Gastroesophageal sphincter (tissue), 4 donors: Measurements from ENCODE around the gene SUPT3H. TPM values are rescaled to one million over a fixed set of nuclear protein-coding genes. Genes with fewer than 3 reads are reported as not detected.

Experiments
- ATAC-seq: fragments of 150-250 bp; one replicate; pipeline ENCODE4 v1.9.1; 2016; ENCODE audit warnings: mild to moderate bottlenecking, moderate library complexity
- H3K27ac ChIP-seq, 4 donors: fragments of 200-600 bp; sonication (generic) in 3 of 4; 1 replicate in 3 of 4; 2 replicates in 1 of 4; pipeline ENCODE4 v1.5.1; 2016 to 2019
- H3K27me3 ChIP-seq: fragments of 200-600 bp; sonication (generic); one replicate; pipeline ENCODE4 v1.5.1; 2019
- H3K36me3 ChIP-seq, 2 donors: fragments of 200-600 bp; sonication (generic); one replicate each; pipeline ENCODE4 v1.5.1; 2019; ENCODE audit warnings: control low read depth in 1 of 2
- H3K4me1 ChIP-seq, 3 donors: fragments of 200-600 bp; sonication (generic); 1 replicate in 2 of 3; 2 replicates in 1 of 3; pipeline ENCODE4 v1.5.1; 2016 to 2019; ENCODE audit warnings: control low read depth in 2 of 3
- H3K4me3 ChIP-seq, 2 donors: fragments of 200-600 bp; sonication (generic); one replicate each; pipeline ENCODE4 v1.5.1; 2019; ENCODE audit warnings: mild to moderate bottlenecking in 1 of 2, moderate library complexity in 1 of 2
- H3K9me3 ChIP-seq, 3 donors: fragments of 200-600 bp; sonication (generic); one replicate each; pipeline ENCODE4 v1.5.1; 2017 to 2019; ENCODE audit warnings: control low read depth in 2 of 3
- EP300 ChIP-seq: sonication (generic); formaldehyde crosslinking; IDR thresholded peaks from one replicate; pipeline ENCODE4 v1.6.1; 2017; ENCODE audit warnings: antibody characterized with exemption, mild to moderate bottlenecking
- POLR2A ChIP-seq, 2 donors: fragments of 450-650 bp; IDR thresholded peaks; one replicate each; pipeline ENCODE4 v1.6.1; 2017; ENCODE audit warnings: antibody characterized with exemption in 2 of 2, mild to moderate bottlenecking in 2 of 2, moderate library complexity in 1 of 2
- POLR2AphosphoS5 ChIP-seq: sonication (generic); formaldehyde crosslinking; IDR thresholded peaks from one replicate; pipeline ENCODE4 v1.6.1; 2017; ENCODE audit warnings: antibody characterized with exemption
- WGBS, 2 donors: methylation state at CpG; one replicate each; pipeline ENCODE4 v1.1.5; 2018; ENCODE audit warnings: low coverage in 1 of 2; 5-methylcytosine and 5-hydroxymethylcytosine counted together
- total RNA-seq, 4 donors: library from RNA; depleted of rRNA; stranded (reverse); fragments of >200 nt; gene quantifications; one replicate each; pipeline ENCODE4 v1.1.0, GENCODE V29; 2016
- TF ChIP-seq, protein P1 (sequence below), 4 experiments: fragments of 200-600 bp in 2 of 4; fragments of 450-650 bp in 2 of 4; sonication (generic) in 1 of 4; IDR thresholded peaks; one replicate each; pipeline ENCODE4 v1.5.1; 2017 to 2019; ENCODE audit warnings: antibody characterized with exemption in 4 of 4, mild to moderate bottlenecking in 2 of 4, moderate library complexity in 2 of 4

The SUPT3H gene
- total RNA-seq, 4 donors from 2014 or later: 3.6 to 13.1 (median 7.6) TPM

DNA sequence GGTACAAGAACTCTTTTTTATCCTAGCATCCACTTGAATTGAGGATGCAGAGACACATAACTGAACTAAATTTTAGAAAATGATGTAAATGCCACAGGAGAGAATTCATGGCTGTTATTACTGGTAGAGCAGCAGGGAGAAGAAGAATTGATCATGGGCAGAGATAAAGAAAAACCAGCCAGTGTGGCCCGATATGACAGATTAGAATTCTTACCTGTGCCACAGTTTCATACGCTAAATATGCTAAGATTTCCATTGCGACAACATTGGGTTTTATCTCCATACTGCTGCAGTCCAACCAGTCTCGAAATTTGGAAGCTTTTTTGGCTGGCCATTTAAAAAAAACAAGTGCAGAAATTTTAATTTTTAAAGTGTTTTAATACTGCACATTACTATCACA is 423.5 kb downstream of the SUPT3H start:
- Histone ChIP-seq H3K27ac (no peak overlapping the region), H3K9me3 (peaks cover 0 to 17% (median 0%) of the 10 kb centered on the region in 3 donors), H3K27me3 (no peaks in the 10 kb centered on the region), H3K4me3 (no peak overlapping the region), H3K36me3 (peaks cover 0 to 37% of the 10 kb centered on the region in 2 donors), H3K4me1 (no peaks in the 10 kb centered on the region)
- TF ChIP-seq POLR2AphosphoS5: no peak
- TF ChIP-seq, protein P1, sequence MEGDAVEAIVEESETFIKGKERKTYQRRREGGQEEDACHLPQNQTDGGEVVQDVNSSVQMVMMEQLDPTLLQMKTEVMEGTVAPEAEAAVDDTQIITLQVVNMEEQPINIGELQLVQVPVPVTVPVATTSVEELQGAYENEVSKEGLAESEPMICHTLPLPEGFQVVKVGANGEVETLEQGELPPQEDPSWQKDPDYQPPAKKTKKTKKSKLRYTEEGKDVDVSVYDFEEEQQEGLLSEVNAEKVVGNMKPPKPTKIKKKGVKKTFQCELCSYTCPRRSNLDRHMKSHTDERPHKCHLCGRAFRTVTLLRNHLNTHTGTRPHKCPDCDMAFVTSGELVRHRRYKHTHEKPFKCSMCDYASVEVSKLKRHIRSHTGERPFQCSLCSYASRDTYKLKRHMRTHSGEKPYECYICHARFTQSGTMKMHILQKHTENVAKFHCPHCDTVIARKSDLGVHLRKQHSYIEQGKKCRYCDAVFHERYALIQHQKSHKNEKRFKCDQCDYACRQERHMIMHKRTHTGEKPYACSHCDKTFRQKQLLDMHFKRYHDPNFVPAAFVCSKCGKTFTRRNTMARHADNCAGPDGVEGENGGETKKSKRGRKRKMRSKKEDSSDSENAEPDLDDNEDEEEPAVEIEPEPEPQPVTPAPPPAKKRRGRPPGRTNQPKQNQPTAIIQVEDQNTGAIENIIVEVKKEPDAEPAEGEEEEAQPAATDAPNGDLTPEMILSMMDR (IDR thresholded peaks at IDR 0.05): no peak
- no peak for TF ChIP-seq EP300
- no peak for TF ChIP-seq POLR2A (IDR thresholded peaks at IDR 0.05)
- WGBS, 2 donors: 91% methylated on average over 4 of the region's 4 CpGs
- no peak for ATAC-seq

- ATAC-seq: no peak
- H3K27ac ChIP-seq: no peak overlapping the region
- WGBS, 2 donors: 100% methylated on average over 2 of the region's 2 CpGs
- H3K27me3 ChIP-seq: no peaks in the 10 kb centered on the region
- H3K9me3 ChIP-seq: peaks cover 0 to 28% (median 0%) of the 10 kb centered on the region in 3 donors
- no peak for TF ChIP-seq POLR2AphosphoS5
- TF ChIP-seq, protein P1 (IDR thresholded peaks at IDR 0.05): no peak
- no peak for TF ChIP-seq EP300
- no peak for TF ChIP-seq POLR2A (IDR thresholded peaks at IDR 0.05)
- peaks cover 0 to 39% of the 10 kb centered on the region in 2 donors for H3K36me3 ChIP-seq
- no peaks in the 10 kb centered on the region for H3K4me1 ChIP-seq
- no peak overlapping the region for H3K4me3 ChIP-seq
These were observed 426.4 kb downstream of the SUPT3H start for GRCh38 chr6:44951253-44951747.

DNA sequence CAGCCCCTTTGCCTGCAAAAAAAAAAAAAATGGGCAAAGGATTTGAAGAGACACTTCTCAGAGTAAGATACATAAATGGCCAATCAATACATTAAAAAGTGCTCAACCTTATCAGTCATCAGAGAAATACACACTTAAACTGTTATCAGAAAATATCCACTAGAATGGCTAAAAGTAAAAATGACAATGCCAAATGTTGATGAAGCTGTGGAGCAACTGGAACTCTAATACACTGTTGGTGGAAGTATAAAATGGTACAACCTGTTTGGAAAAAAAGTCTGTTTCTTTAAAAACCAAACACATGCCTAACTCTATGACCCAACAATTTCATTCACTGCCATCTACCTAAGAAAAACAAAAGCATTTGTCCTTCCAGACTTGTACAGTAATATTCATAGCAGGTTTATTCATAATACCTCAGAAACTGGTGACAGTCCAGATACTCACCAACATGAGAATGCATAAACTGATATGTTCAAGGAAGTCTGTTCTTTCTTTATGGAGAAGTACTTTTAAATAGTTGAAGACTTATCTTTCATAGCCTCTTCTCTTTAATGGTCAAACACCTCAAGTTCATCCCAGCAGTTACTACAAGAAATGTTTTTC is 428.0 kb downstream of the SUPT3H start:
- no peak for ATAC-seq
- H3K4me3 ChIP-seq: no peak overlapping the region
- peaks cover 0 to 41% of the 10 kb centered on the region in 2 donors for H3K36me3 ChIP-seq
- H3K27me3 ChIP-seq: no peaks in the 10 kb centered on the region
- H3K9me3 ChIP-seq: peaks cover 0 to 38% (median 0%) of the 10 kb centered on the region in 3 donors
- no peaks in the 10 kb centered on the region for H3K4me1 ChIP-seq
- TF ChIP-seq, protein P1 (IDR thresholded peaks at IDR 0.05): no peak
- TF ChIP-seq EP300 (no peak), POLR2AphosphoS5 (no peak), POLR2A (IDR thresholded peaks at IDR 0.05) (no peak)
- H3K27ac ChIP-seq: no peak overlapping the region

DNA sequence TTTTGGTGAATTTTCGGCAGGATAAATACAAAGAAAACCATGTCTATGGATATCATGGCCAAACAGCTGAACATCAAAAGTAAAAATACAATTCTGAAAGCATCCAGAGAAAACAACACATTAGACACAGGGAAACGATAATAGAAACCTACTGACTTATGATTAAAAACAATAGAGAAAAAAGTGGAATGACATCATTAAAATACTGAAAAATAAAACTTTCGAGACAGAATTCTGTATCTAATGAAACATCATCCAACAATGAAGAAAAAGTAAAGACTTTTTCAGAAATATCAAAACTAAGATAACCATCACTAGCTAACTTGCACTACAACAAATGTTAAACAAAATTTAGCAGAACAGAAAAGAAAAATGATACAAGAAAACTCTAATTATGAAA is 434.2 kb downstream of the SUPT3H start:
- 56 to 70% methylated on average over 3 of the region's 3 CpGs for WGBS, 2 donors

More for the DNA sequence above, 434.2 kb downstream of the SUPT3H start:
- no peak overlapping the region for H3K4me3 ChIP-seq
- peaks cover 0 to 5% of the 10 kb centered on the region in 2 donors for H3K36me3 ChIP-seq
- H3K4me1 ChIP-seq: no peaks in the 10 kb centered on the region
- H3K27me3 ChIP-seq: no peaks in the 10 kb centered on the region
- no peak for ATAC-seq
- peaks cover 0 to 16% (median 0%) of the 10 kb centered on the region in 3 donors for H3K9me3 ChIP-seq
- no peak overlapping the region for H3K27ac ChIP-seq
- no peak for TF ChIP-seq EP300
- TF ChIP-seq POLR2A (IDR thresholded peaks at IDR 0.05): no peak
- TF ChIP-seq, protein P1 (IDR thresholded peaks at IDR 0.05): no peak
- TF ChIP-seq POLR2AphosphoS5: no peak
